ENCODE results near the gene MKKS. TPM values are rescaled to one million over a fixed set of nuclear protein-coding genes. Genes with fewer than 3 reads are reported as not detected.
"Not testable (repeated sequence)": the region's sequence is repeated elsewhere in the genome, so short reads cannot be mapped to it uniquely, and the experiment has no call there.

Gene MKKS
- total and polyA plus RNA-seq, 2 donors (not counting 1 experiment from before 2014, with no cell fraction given) = 6.0 to 12.6 TPM

DNA sequence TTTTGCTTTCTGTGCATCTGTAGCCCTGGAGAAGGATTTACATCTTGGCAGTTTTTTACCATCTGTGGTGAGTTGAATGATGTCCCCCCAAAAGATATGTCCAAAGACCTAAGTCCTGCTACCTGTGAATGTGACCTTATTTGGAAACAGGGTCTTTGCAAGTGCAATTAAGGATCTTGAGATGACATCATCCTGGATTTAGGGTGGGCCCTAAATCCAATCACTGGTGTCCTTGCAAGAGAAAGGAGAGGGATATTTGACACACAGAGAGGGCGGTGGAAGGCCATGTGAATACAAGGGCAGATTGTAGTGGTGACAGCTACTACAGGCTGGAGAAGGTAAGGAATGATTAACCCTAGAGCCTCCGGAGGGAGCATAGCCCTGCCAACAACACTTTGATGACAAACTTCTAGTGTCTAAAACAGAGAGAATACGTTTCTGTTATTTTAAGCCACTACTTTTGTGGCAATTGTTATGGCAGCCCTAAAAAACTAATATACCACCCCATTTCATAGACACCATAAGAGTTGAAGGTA, 35.1 kb downstream of the MKKS start:
- no peaks in the 10 kb centered on the region for H3K4me1 ChIP-seq (ENCODE audit: control insufficient read depth in 2 of 2, insufficient read depth in 2 of 2, low read length in 2 of 2)
- DNase-seq = no peak
- POLR2A ChIA-PET = no interaction called here
- no peak overlapping the region for H3K4me3 ChIP-seq (ENCODE audit: control extremely low read depth in 1 of 5, extremely low read depth in 1 of 5, insufficient read depth in 1 of 5, low read depth in 2 of 5, low read length in 4 of 5)
- H3K4me2 ChIP-seq (replicated peaks; ENCODE audit: low read depth, low read length, poor library complexity, severe bottlenecking) = no peak overlapping the region
- H3K9me3 ChIP-seq (ENCODE audit: control extremely low read depth in 1 of 3, control insufficient read depth in 2 of 3, insufficient read depth in 1 of 3, low read length in 2 of 3) = no peaks in the 10 kb centered on the region
- no peaks in the 10 kb centered on the region for H3K79me2 ChIP-seq (ENCODE audit: control insufficient read depth, insufficient read depth, low read length)
- H3K27me3 ChIP-seq (replicated peaks in 1 of 4; ENCODE audit: control extremely low read depth in 1 of 4, control insufficient read depth in 3 of 4, insufficient read depth in 4 of 4, low read length in 3 of 4) = no peaks in the 10 kb centered on the region
- CTCF ChIA-PET = no interaction called here
- TF ChIP-seq, protein P1, sequence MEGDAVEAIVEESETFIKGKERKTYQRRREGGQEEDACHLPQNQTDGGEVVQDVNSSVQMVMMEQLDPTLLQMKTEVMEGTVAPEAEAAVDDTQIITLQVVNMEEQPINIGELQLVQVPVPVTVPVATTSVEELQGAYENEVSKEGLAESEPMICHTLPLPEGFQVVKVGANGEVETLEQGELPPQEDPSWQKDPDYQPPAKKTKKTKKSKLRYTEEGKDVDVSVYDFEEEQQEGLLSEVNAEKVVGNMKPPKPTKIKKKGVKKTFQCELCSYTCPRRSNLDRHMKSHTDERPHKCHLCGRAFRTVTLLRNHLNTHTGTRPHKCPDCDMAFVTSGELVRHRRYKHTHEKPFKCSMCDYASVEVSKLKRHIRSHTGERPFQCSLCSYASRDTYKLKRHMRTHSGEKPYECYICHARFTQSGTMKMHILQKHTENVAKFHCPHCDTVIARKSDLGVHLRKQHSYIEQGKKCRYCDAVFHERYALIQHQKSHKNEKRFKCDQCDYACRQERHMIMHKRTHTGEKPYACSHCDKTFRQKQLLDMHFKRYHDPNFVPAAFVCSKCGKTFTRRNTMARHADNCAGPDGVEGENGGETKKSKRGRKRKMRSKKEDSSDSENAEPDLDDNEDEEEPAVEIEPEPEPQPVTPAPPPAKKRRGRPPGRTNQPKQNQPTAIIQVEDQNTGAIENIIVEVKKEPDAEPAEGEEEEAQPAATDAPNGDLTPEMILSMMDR (IDR thresholded peaks at IDR 0.05) = no peak
- no peak for TF ChIP-seq EZH2 (IDR thresholded peaks at IDR 0.05; ENCODE audit: borderline replicate concordance, insufficient read depth, low read depth, low read length, poor library complexity, severe bottlenecking)
- H4K20me1 ChIP-seq (ENCODE audit: control insufficient read depth, insufficient read depth, low read length, poor library complexity, severe bottlenecking) = no peaks in the 10 kb centered on the region
- H3K4me3 Mint-ChIP-seq = no peak overlapping the region
- H3K27me3 Mint-ChIP-seq = no peaks in the 10 kb centered on the region
- no peaks in the 10 kb centered on the region for H3K36me3 ChIP-seq (replicated peaks in 1 of 2; ENCODE audit: control extremely low read depth in 1 of 2, control insufficient read depth in 1 of 2, extremely low read depth in 1 of 2, insufficient read depth in 2 of 2, low read length in 1 of 2)
- WGBS (ENCODE audit: insufficient coverage) = no CpG with 5 or more reads among the region's 3 CpGs
- no peak overlapping the region for H3K27ac Mint-ChIP-seq
- intact Hi-C loops (cut with micrococcal nuclease) = no loop called here
- H3K4me1 Mint-ChIP-seq = no peaks in the 10 kb centered on the region
- H3K27ac ChIP-seq (ENCODE audit: low read length in 2 of 2) = no peak overlapping the region
- ATAC-seq (ENCODE audit: low read depth) = no peak
- H2AFZ ChIP-seq (ENCODE audit: insufficient read depth, low read depth, low read length, poor library complexity, severe bottlenecking) = no peak overlapping the region
- H3K9me3 Mint-ChIP-seq (ENCODE audit: insufficient read depth) = no peaks in the 10 kb centered on the region
- H3K9ac ChIP-seq (ENCODE audit: low read length) = no peak overlapping the region

DNA sequence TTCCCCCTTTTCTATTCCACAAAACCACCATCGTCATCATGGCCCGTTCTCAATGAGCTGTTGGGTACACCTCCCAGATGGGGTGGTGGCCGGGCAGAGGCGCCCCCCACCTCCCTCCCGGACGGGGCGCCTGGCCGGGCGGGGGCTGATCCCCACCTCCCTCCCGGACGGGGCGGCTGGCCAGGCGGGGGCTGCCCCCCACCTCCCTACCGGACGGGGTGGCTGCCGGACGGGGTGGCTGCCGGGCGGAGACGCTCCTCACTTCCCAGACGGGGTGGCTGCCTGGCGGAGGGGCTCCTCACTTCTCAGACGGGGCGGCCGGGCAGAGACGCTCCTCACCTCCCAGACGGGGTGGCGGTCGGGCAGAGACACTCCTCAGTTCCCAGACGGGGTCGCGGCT, 39.3 kb downstream of the MKKS start:
- DNase-seq; POLR2A ChIA-PET; H3K79me2 ChIP-seq (ENCODE audit: control insufficient read depth, insufficient read depth, low read length); H2AFZ ChIP-seq (ENCODE audit: insufficient read depth, low read depth, low read length, poor library complexity, severe bottlenecking); H3K4me2 ChIP-seq (replicated peaks; ENCODE audit: low read depth, low read length, poor library complexity, severe bottlenecking); H3K27ac ChIP-seq (ENCODE audit: low read length in 2 of 2); H3K9me3 ChIP-seq (ENCODE audit: control extremely low read depth in 1 of 3, control insufficient read depth in 2 of 3, insufficient read depth in 1 of 3, low read length in 2 of 3); H3K27me3 ChIP-seq (replicated peaks in 1 of 4; ENCODE audit: control extremely low read depth in 1 of 4, control insufficient read depth in 3 of 4, insufficient read depth in 4 of 4, low read length in 3 of 4); H3K27ac Mint-ChIP-seq; H4K20me1 ChIP-seq (ENCODE audit: control insufficient read depth, insufficient read depth, low read length, poor library complexity, severe bottlenecking); CTCF ChIA-PET; H3K9me3 Mint-ChIP-seq (ENCODE audit: insufficient read depth); ATAC-seq (ENCODE audit: low read depth); intact Hi-C loops (cut with micrococcal nuclease); H3K4me3 Mint-ChIP-seq; H3K4me1 ChIP-seq (ENCODE audit: control insufficient read depth in 2 of 2, insufficient read depth in 2 of 2, low read length in 2 of 2); H3K27me3 Mint-ChIP-seq; H3K4me3 ChIP-seq (ENCODE audit: control extremely low read depth in 1 of 5, extremely low read depth in 1 of 5, insufficient read depth in 1 of 5, low read depth in 2 of 5, low read length in 4 of 5); H3K4me1 Mint-ChIP-seq; H3K9ac ChIP-seq (ENCODE audit: low read length); H3K36me3 ChIP-seq (replicated peaks in 1 of 2; ENCODE audit: control extremely low read depth in 1 of 2, control insufficient read depth in 1 of 2, extremely low read depth in 1 of 2, insufficient read depth in 2 of 2, low read length in 1 of 2): not testable (repeated sequence)
- WGBS (ENCODE audit: insufficient coverage) = 92% methylated on average over 13 of the region's 32 CpGs
